NCI-H1930 (cell line): Measurements from ENCODE around the gene GUCY1A2.

ENCODE experiments used
- DNase-seq, 2 experiments: peaks; one replicate each; lab custom pipeline; 2025; lab: John Stamatoyannopoulos, UW

GUCY1A2 gene

DNA sequence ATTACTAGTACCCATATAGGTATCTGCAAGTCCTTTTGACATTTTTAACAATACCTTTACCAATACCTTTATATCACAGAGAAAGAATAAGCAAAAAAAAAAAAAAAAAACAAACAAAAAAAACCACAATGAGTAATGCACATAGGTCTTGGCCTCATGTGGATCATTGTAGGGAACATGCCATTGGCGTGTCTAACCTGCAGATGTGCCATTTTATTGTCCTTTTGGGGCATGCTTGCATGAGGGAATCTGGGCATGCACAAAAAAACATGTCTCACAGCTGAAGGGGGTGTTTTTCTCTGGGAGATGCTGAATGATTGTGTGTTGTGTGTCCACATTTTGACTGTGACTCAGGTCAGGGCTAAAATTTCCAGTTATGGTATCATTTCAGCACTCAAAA is 361.6 kb downstream of the GUCY1A2 start:
- DNase-seq, result no peak

DNA sequence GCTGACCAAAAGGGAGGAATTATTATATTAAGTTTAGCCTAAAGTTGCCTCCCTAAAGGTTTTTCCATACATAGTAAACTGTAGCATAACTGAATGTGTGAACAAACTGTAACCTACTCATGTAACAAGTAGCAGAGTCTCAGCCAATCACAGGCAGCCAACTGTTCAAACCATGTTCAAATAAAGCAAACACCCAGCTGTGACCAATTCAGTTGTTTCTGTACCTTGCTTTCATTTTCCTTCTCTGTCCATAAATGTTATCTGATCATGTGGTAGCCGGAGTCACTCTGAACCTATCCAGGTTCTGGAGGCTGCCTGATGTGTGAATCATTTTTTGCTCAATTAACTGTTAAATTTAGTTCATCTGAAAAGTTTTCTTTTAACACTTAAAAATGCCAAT is 373.5 kb downstream of the GUCY1A2 start:
- DNase-seq, result no peak

DNA sequence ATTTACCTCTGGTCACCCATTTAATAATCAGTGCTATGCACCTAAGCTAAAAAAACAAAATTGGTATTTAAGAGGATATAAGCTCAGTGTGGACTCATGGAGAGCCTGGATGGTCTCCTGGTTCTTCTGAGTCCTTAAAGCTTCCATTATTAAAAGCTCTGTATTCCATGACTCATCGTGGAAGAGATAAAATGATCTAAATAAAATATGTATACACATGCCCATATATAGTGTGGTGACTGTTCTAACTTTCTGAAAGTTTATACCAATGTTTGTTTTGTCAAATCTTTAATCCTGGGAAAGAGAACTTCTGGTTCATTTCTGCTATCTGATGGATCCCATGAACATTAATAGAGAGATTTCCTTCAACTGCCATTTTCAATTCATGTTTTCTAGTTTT is 375.9 kb downstream of the GUCY1A2 start:
- no peak for DNase-seq

DNA sequence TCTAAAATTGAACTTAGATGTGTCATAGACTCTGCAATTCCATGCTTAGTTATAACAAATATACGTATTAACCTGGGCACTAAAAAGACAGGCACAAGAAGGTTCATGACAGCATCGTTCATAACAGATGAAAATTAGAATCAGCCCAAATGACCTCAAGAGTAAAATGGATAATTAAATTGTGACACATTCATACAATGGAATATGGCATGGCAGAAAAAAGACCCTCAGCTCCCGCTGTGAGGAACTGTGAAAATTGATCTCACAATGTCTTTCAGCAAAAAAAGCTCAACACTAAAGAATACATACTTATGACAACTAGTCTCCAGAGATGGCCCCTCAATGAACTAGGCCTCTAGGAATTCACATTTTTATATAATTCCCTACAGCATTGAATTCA is 386.0 kb downstream of the GUCY1A2 start:
- DNase-seq, result no peak

DNA sequence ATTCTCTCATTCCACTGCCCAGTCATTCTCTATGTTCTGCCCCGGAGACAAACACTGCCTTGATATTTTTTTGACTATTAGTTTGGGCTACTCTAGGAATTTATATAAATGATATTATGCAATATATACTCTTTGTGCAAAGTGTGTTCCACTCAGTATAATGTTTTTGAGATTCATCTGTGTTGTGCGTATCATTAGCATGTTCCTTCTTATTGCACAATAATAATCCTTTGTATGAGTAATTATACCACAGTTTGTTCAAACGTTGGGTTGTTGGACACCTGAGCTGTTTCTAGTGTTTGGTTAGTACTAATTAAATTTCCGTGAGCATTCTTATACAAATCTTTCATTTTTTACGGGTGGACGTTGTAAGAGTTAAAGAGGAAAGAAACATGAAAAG is 390.6 kb downstream of the GUCY1A2 start:
- DNase-seq, result no peak

DNA sequence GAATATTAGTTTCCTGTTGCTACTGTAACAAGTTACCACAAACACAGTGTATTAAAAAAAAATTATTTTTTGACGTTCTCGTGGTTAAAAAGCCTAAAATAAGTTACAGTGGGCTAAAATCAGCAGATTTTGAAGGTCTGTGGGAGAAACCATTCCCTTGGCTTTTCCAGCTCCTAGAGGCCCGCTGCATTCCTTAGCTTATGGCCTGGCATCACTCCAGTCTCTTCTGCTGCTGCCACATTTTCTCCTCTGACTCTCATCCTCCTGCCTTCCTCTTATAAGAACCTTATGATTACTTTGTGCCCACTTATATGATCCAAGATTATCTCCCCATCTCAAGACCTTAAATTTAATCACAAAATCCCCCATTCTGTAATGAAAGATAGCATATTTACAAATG is 392.7 kb downstream of the GUCY1A2 start:
- no peak for DNase-seq

DNA sequence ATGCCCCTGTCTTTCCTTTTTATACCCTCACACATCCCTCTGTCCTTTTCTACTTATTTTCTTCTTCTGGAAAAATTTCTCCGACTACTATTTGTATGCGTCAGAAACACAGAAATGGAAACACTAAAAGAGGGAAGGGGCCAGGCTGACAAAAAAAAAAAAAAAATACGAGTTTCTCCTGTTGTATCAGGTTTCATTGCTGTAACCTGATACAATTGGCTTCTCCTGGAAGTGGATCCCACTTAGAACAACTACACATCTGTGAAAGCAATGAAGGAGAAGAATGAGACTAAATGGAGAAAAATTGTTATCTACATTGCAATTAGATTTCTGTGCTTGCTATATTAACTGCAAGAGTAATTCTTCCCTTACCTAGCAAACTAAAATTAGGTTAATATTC is 393.9 kb downstream of the GUCY1A2 start:
- no peak for DNase-seq
